ENCODE data around the gene AGER. TPM values are rescaled to one million over a fixed set of nuclear protein-coding genes. Genes with fewer than 3 reads are reported as not detected.

AGER gene
- total and polyA plus RNA-seq, 2 donors (not counting 1 experiment from before 2014, with no cell fraction given), result 0.50 to 0.78 TPM

DNA sequence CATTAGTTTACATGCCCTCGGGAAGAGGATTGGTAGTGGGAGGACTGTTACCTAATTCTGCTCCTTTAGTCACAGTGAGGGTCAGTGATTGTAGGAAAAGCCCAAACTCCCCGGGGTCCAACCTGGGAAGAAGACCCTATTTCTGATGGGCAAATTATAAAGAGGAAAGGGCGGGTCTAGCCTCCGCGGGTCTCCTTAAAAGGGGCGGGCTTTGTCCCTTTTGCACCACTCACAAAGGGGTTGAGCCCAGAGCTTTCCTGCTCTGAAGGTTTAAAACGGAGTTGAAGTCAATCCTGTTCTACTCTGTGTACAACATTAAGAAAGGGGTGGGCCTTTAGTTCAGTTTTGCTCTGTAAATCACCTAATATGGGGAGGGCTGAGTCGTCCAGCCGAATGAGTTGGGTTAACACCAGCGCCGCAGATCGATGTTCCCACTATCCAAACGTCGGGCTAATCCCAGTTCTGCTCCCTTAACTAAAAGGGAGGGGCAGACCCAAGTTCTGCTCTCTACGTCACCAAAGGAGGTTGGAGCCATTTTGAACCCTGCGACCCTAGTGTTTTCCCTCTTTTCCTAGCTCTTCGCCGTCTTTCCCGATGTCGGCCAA lies 6.8 kb downstream of the AGER start:
- Histone ChIP-seq H2AFZ (ENCODE audit: low read length) (peak overlapping the region; percentile 54), H3K4me1 (ENCODE audit: control insufficient read depth, extremely low read depth, insufficient read depth, low read length) (peaks cover 18% of the 10 kb centered on the region), H3K27ac (ENCODE audit: insufficient read depth, low read length) (peak overlapping the region; percentile 94), H4K20me1 (ENCODE audit: control insufficient read depth, extremely low read depth, insufficient read depth, low read length) (no peaks in the 10 kb centered on the region), H3K9ac (ENCODE audit: insufficient read depth, low read length) (peak overlapping the region; percentile 68), H3K27me3 (ENCODE audit: control insufficient read depth, insufficient read depth, low read length) (no peaks in the 10 kb centered on the region), H3K36me3 (ENCODE audit: control insufficient read depth, insufficient read depth, low read length) (peaks cover 5% of the 10 kb centered on the region), H3K4me2 (ENCODE audit: extremely low read depth, insufficient read depth, low read length) (peak overlapping the region; percentile 97), H3K4me3 (replicated peaks in 1 of 4; ENCODE audit: control extremely low read depth in 1 of 4, insufficient read depth in 1 of 4, low read depth in 3 of 4, low read length in 4 of 4) (peak overlapping the region; percentile 73 to 99 (median 90)), H3K9me3 (ENCODE audit: control insufficient read depth, insufficient read depth, low read depth, low read length) (no peaks in the 10 kb centered on the region), H3K79me2 (ENCODE audit: control insufficient read depth, insufficient read depth, low read length) (peaks cover 39% of the 10 kb centered on the region)
- TF ChIP-seq, protein P1, sequence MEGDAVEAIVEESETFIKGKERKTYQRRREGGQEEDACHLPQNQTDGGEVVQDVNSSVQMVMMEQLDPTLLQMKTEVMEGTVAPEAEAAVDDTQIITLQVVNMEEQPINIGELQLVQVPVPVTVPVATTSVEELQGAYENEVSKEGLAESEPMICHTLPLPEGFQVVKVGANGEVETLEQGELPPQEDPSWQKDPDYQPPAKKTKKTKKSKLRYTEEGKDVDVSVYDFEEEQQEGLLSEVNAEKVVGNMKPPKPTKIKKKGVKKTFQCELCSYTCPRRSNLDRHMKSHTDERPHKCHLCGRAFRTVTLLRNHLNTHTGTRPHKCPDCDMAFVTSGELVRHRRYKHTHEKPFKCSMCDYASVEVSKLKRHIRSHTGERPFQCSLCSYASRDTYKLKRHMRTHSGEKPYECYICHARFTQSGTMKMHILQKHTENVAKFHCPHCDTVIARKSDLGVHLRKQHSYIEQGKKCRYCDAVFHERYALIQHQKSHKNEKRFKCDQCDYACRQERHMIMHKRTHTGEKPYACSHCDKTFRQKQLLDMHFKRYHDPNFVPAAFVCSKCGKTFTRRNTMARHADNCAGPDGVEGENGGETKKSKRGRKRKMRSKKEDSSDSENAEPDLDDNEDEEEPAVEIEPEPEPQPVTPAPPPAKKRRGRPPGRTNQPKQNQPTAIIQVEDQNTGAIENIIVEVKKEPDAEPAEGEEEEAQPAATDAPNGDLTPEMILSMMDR (conservative IDR thresholded peaks at IDR 0.05 in 1 of 2, IDR thresholded peaks at IDR 0.05 in 1 of 2; ENCODE audit: low read depth in 1 of 2, low read length in 2 of 2), result no peak
- no peak for TF ChIP-seq EZH2 (IDR thresholded peaks at IDR 0.05; ENCODE audit: low read length, missing control alignments)
- DNase-seq (ENCODE audit: low read depth in 2 of 2), result no peak

DNA sequence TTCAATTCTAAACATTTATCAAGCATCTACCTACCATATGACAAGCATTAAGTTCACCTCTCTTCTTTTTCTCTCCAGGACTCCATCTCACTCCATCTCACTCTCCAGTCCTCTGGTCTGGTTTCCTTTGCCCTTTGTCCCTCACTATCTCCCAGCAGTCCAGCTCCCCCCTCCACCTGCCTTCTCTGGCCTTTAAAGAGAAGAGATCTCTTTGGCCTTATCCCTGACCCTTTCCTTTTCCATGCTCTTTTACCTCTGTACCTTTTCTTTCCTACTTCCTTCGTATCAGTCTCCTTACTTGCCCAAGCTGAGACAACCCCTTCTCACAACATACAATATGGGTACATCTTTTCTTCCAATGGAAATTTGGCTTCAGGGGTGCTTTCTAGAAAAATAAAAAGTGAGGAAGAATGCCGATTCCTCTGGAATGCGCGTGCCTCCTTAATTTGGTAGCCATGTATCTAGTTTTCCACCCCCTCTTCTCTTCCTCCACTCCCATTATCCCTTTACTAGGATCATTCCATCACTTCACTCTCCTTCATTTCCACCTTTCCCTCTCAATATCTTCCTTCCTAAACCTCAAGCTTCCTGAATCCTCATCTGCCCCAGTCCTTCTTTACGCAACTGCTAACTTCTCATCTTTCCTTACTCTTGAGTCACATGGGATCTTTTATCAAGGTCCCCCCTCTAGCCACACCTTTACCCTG lies 7.4 kb downstream of the AGER start:
- Histone ChIP-seq H2AFZ (ENCODE audit: low read length) (peak overlapping the region; percentile 42), H3K27ac (ENCODE audit: insufficient read depth, low read length) (peak overlapping the region; percentile 94), H3K4me2 (ENCODE audit: extremely low read depth, insufficient read depth, low read length) (peak overlapping the region; percentile 97), H3K9ac (ENCODE audit: insufficient read depth, low read length) (peak overlapping the region; percentile 68), H3K79me2 (ENCODE audit: control insufficient read depth, insufficient read depth, low read length) (peaks cover 39% of the 10 kb centered on the region), H3K9me3 (ENCODE audit: control insufficient read depth, insufficient read depth, low read depth, low read length) (no peaks in the 10 kb centered on the region), H3K27me3 (ENCODE audit: control insufficient read depth, insufficient read depth, low read length) (no peaks in the 10 kb centered on the region), H3K36me3 (ENCODE audit: control insufficient read depth, insufficient read depth, low read length) (peaks cover 5% of the 10 kb centered on the region), H3K4me3 (replicated peaks in 1 of 4; ENCODE audit: control extremely low read depth in 1 of 4, insufficient read depth in 1 of 4, low read depth in 3 of 4, low read length in 4 of 4) (peak overlapping the region; percentile 73 to 99 (median 90)), H4K20me1 (ENCODE audit: control insufficient read depth, extremely low read depth, insufficient read depth, low read length) (no peaks in the 10 kb centered on the region), H3K4me1 (ENCODE audit: control insufficient read depth, extremely low read depth, insufficient read depth, low read length) (peaks cover 18% of the 10 kb centered on the region)
- DNase-seq (ENCODE audit: low read depth in 2 of 2), result peak; percentile 63 to 81
- TF ChIP-seq, protein P1 (conservative IDR thresholded peaks at IDR 0.05 in 1 of 2, IDR thresholded peaks at IDR 0.05 in 1 of 2; ENCODE audit: low read depth in 1 of 2, low read length in 2 of 2), result no peak
- no peak for TF ChIP-seq EZH2 (IDR thresholded peaks at IDR 0.05; ENCODE audit: low read length, missing control alignments)

DNA sequence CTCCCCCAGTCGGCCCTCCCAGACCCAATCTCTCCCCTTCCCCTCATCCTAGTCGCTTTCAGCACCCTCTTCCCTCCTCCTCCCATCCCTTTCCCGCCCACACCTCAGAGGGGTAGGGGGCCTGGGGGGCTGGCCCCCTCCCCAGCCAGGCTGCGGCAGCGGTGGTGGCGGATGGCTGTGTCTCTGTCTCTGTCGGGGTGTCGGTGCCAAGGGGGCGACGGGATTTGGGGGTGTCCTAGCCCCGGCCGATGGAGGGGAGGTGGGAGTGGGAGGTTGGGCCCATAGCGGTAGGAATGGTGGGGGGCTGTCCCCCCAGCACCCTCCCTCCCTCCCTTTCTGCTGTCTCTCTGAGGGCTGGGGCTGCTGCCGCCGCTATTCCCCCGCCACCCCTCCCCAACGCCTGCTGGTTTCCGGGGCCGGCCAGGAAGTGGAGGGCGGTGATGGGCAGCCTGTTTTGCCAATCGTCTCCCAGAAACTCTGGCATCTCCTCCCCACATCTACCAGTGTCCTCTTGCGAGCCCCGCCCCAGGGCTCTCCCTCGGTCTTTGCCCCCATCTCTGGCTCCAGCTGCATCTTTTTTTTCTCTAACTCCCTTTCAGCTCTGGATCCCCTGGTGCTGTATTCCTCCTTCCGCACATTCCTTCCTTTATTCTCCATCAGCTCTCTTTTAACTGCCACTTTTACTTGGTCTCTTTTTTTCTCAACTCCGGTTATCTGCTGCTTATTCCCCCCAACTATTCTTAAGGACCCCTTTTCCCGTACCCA lies 8.2 kb downstream of the AGER start, which contains the start of gene AGPAT1:
Gene AGPAT1, minus strand, starts transcription at position 374 of the 765 bp plus-strand sequence. CDS start 4,588 bp downstream, outside the sequence.
- peak within 1 kb of the TSS; percentile 86 to 99 (median 90) for H3K4me3 ChIP-seq (replicated peaks in 1 of 4; ENCODE audit: control extremely low read depth in 1 of 4, insufficient read depth in 1 of 4, low read depth in 3 of 4, low read length in 4 of 4)
- no peaks in the 10 kb centered on the region for H3K9me3 ChIP-seq (ENCODE audit: control insufficient read depth, insufficient read depth, low read depth, low read length)
- H3K27me3 ChIP-seq (ENCODE audit: control insufficient read depth, insufficient read depth, low read length), result no peaks in the 10 kb centered on the region
- TF ChIP-seq, protein P1 (conservative IDR thresholded peaks at IDR 0.05 in 1 of 2, IDR thresholded peaks at IDR 0.05 in 1 of 2; ENCODE audit: low read depth in 1 of 2, low read length in 2 of 2), result no peak
- no peak for TF ChIP-seq EZH2 (IDR thresholded peaks at IDR 0.05; ENCODE audit: low read length, missing control alignments)
- peak within 1 kb of the TSS; percentile 97 for H3K4me2 ChIP-seq (ENCODE audit: extremely low read depth, insufficient read depth, low read length)
- DNase-seq (ENCODE audit: low read depth in 2 of 2), result peak; percentile 97 to 98
- H3K27ac ChIP-seq (ENCODE audit: insufficient read depth, low read length), result peak within 1 kb of the TSS; percentile 94
- peaks cover 18% of the 10 kb centered on the region for H3K4me1 ChIP-seq (ENCODE audit: control insufficient read depth, extremely low read depth, insufficient read depth, low read length)
- peak within 1 kb of the TSS; percentile 49 for H2AFZ ChIP-seq (ENCODE audit: low read length)
- H3K36me3 ChIP-seq (ENCODE audit: control insufficient read depth, insufficient read depth, low read length), result peaks cover 6% of the 10 kb centered on the region
- peaks cover 39% of the 10 kb centered on the region for H3K79me2 ChIP-seq (ENCODE audit: control insufficient read depth, insufficient read depth, low read length)
- H3K9ac ChIP-seq (ENCODE audit: insufficient read depth, low read length), result peak within 1 kb of the TSS; percentile 91
- H4K20me1 ChIP-seq (ENCODE audit: control insufficient read depth, extremely low read depth, insufficient read depth, low read length), result no peaks in the 10 kb centered on the region
